T-cell (primary cell): ENCODE data around the gene CFAP54. TPM values are rescaled to one million over a fixed set of nuclear protein-coding genes. Genes with fewer than 3 reads are reported as not detected.
A peak's percentile ranks its signal among the peaks of the same experiment; 100 is the strongest.

Experiments used
- ATAC-seq, 4 experiments: fragments of 200-7000 bp in 3 of 4; fragments of 150-1000 bp in 1 of 4; cut with Tn5 transposase; replicated peaks in 1 of 4; 1 replicate in 3 of 4; 2 replicates in 1 of 4; pipeline ENCODE4 v1.10.0; 2021; ENCODE audit warnings: moderate library complexity in 3 of 4, mild to moderate bottlenecking in 2 of 4, moderate number of reproducible peaks in 1 of 4
- CTCF ChIA-PET, 2 donors: fragments of 300-600 bp; sonication (Branson Sonifier 250); formaldehyde crosslinking; loops; one replicate each; lab custom pipeline; 2022; ENCODE audit warnings: antibody characterized with exemption in 2 of 2; lab: Charles Lee
- POLR2A ChIA-PET, 2 donors: fragments of 300-600 bp; sonication (Branson Sonifier 250); formaldehyde crosslinking; loops; one replicate each; lab custom pipeline; 2022; ENCODE audit warnings: antibody characterized with exemption in 2 of 2; lab: Charles Lee
- DNase-seq, 35 experiments: peaks; one replicate each; pipeline versions ENCODE4 v3.0.0 to v3.0.0-alpha.2; 2013 to 2023
- H3K27ac ChIP-seq: one replicate; pipeline ENCODE4 v1.5.1; 2013; ENCODE audit warnings: low read length
- H3K27me3 ChIP-seq, 2 experiments: replicated peaks in 1 of 2; 1 replicate in 1 of 2; 2 replicates in 1 of 2; pipeline versions ENCODE4 v1.6.1 to v1.7.0; 2013; ENCODE audit warnings: low read length in 1 of 2, mixed read lengths in 1 of 2; ENCODE audit not compliant: control insufficient read depth in 2 of 2, insufficient read depth in 2 of 2; ENCODE audit errors: extremely low read depth in 1 of 2
- H3K36me3 ChIP-seq, 2 donors: 1 replicate in 1 of 2; 2 replicates in 1 of 2; pipeline versions ENCODE4 v1.6.1 to v1.7.0; 2013; ENCODE audit warnings: low read length in 1 of 2; ENCODE audit not compliant: control insufficient read depth in 2 of 2, insufficient read depth in 1 of 2; ENCODE audit errors: extremely low read depth in 1 of 2
- H3K4me1 ChIP-seq, 2 experiments: 1 replicate in 1 of 2; 2 replicates in 1 of 2; pipeline versions ENCODE4 v1.6.1 to v1.7.0; 2013; ENCODE audit warnings: low read length in 2 of 2, mixed read lengths in 1 of 2; ENCODE audit not compliant: insufficient read depth in 2 of 2, control insufficient read depth in 1 of 2; ENCODE audit errors: extremely low read depth in 1 of 2
- H3K4me3 ChIP-seq, 2 donors: 1 replicate in 1 of 2; 2 replicates in 1 of 2; pipeline versions ENCODE4 v1.5.1 to v1.7.0; 2013; ENCODE audit warnings: mild to moderate bottlenecking in 2 of 2, low read length in 1 of 2, moderate library complexity in 1 of 2; ENCODE audit not compliant: control insufficient read depth in 1 of 2; ENCODE audit errors: extremely low read depth in 1 of 2
- H3K9me3 ChIP-seq: 2 replicates; pipeline ENCODE4 v1.7.0; 2013
- H3K27ac Mint-ChIP-seq, 2 donors: one replicate each; pipeline ENCODE4 v1.8.0; 2020 to 2021; ENCODE audit warnings: mild to moderate bottlenecking in 2 of 2, mixed read lengths in 2 of 2
- H3K27me3 Mint-ChIP-seq, 2 donors: one replicate each; pipeline ENCODE4 v1.8.0; 2021 to 2022; ENCODE audit warnings: mixed read lengths in 2 of 2
- H3K36me3 Mint-ChIP-seq: one replicate; pipeline ENCODE4 v1.8.0; 2021; ENCODE audit warnings: mixed read lengths
- H3K4me1 Mint-ChIP-seq, 3 donors: one replicate each; pipeline ENCODE4 v1.8.0; 2020 to 2022; ENCODE audit warnings: mixed read lengths in 3 of 3, mild to moderate bottlenecking in 1 of 3
- H3K4me3 Mint-ChIP-seq, 3 donors: one replicate each; pipeline ENCODE4 v1.8.0; 2020 to 2022; ENCODE audit warnings: mild to moderate bottlenecking in 3 of 3, mixed read lengths in 3 of 3, moderate library complexity in 3 of 3
- H3K9me3 Mint-ChIP-seq, 3 donors: one replicate each; pipeline ENCODE4 v1.8.0; 2020 to 2022; ENCODE audit warnings: mixed read lengths in 3 of 3
- WGBS: methylation state at CpG from one replicate; pipeline ENCODE4 v1.1.5; 2013; ENCODE audit warnings: missing lambda C conversion rate; ENCODE audit not compliant: insufficient coverage; 5-methylcytosine and 5-hydroxymethylcytosine counted together
- total RNA-seq, 35 experiments: library from RNA in 6 of 35; stranded (reverse) in 6 of 35; fragments of 120-200 nt in 1 of 35; gene quantifications; one replicate each; pipeline versions ENCODE4 v1.2.1 to v1.2.4 and lab custom pipeline; 2013 to 2026

Gene CFAP54
- total RNA-seq, 5 donors from 2014 or later (not counting 1 experiment from before 2014, with no cell fraction given): 0.47 to 0.95 (median 0.90) TPM

GRCh38 chr12:96698965-96699364 lies 209.6 kb downstream of the CFAP54 start:
- WGBS: 85% methylated on average over 4 of the region's 8 CpGs
- Histone ChIP-seq H3K4me3 (no peak overlapping the region), H3K9me3 (no peaks in the 10 kb centered on the region), H3K36me3 (no peaks in the 10 kb centered on the region), H3K27me3 (no peaks in the 10 kb centered on the region), H3K4me1 (no peaks in the 10 kb centered on the region), H3K27ac (no peak overlapping the region)
- Mint-ChIP-seq H3K4me1 (no peaks in the 10 kb centered on the region), H3K9me3 (no peaks in the 10 kb centered on the region), H3K27me3 (peaks cover 15 to 30% of the 10 kb centered on the region in 2 donors), H3K4me3 (no peak overlapping the region), H3K27ac (no peak overlapping the region), H3K36me3 (no peaks in the 10 kb centered on the region)
- POLR2A ChIA-PET: no interaction called here
- DNase-seq: no peak
- CTCF ChIA-PET: no interaction called here
- ATAC-seq: no peak

- H3K27ac Mint-ChIP-seq: no peak overlapping the region
- no peak overlapping the region for H3K27ac ChIP-seq
- no peaks in the 10 kb centered on the region for H3K36me3 ChIP-seq
- no peaks in the 10 kb centered on the region for H3K27me3 ChIP-seq
- H3K4me1 Mint-ChIP-seq: no peaks in the 10 kb centered on the region
- H3K36me3 Mint-ChIP-seq: no peaks in the 10 kb centered on the region
- POLR2A ChIA-PET: no interaction called here
- no peaks in the 10 kb centered on the region for H3K9me3 Mint-ChIP-seq
- no peaks in the 10 kb centered on the region for H3K9me3 ChIP-seq
- no peak overlapping the region for H3K4me3 Mint-ChIP-seq
- no peaks in the 10 kb centered on the region for H3K4me1 ChIP-seq
- ATAC-seq (no peak), DNase-seq (no peak)
- 67% methylated on average over 6 of the region's 6 CpGs for WGBS
- H3K27me3 Mint-ChIP-seq: peaks cover 13 to 26% of the 10 kb centered on the region in 2 donors
- CTCF ChIA-PET: no interaction called here
- H3K4me3 ChIP-seq: no peak overlapping the region
Measured at GRCh38 chr12:96701856-96702255, 212.5 kb downstream of the CFAP54 start.

DNA sequence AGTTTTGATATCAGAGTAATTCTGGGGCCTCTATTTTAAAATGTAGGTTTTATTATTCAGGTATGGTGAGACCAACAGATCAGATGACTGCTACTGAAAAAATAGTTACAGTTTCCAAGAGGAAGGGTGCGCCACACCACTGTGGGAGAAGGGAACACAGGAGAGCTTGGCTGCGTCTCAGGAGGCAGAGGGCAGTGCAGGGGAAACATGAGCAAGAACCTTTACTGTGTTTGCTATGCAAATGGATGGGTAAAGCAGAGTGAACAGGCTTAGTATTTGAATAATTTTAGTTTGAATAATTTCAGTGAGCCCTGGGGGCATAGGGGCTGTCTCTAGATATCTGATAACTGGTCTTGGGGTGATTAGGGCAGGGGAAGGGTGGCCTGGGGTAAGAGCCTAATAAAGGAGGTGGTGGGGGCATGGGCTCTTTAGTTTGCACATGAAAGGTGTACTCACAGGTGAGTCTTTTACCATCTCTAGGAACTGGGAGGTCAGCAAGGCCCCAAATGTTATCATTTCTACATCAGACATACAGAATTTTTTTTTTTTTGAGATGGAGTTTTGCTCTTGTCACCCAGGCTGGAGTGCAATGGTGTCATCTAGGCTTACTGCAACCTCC lies 220.9 kb downstream of the CFAP54 start:
- Mint-ChIP-seq H3K36me3 (no peaks in the 10 kb centered on the region), H3K9me3 (no peaks in the 10 kb centered on the region), H3K27ac (no peak overlapping the region), H3K27me3 (peaks cover 3 to 5% of the 10 kb centered on the region in 2 donors), H3K4me3 (no peak overlapping the region), H3K4me1 (no peaks in the 10 kb centered on the region)
- CTCF ChIA-PET: no interaction called here
- Histone ChIP-seq H3K4me3 (no peak overlapping the region), H3K4me1 (no peaks in the 10 kb centered on the region), H3K27me3 (peaks cover 0 to 3% of the 10 kb centered on the region in 2 experiments), H3K27ac (no peak overlapping the region), H3K36me3 (no peaks in the 10 kb centered on the region), H3K9me3 (no peaks in the 10 kb centered on the region)
- DNase-seq (no peak), ATAC-seq (no peak)
- WGBS: 90% methylated on average over 2 of the region's 2 CpGs
- POLR2A ChIA-PET: no interaction called here

- no peak for ATAC-seq
- H3K27me3 Mint-ChIP-seq: peaks cover 3 to 5% of the 10 kb centered on the region in 2 donors
- H3K4me1 ChIP-seq: no peaks in the 10 kb centered on the region
- H3K4me3 ChIP-seq: no peak overlapping the region
- H3K4me3 Mint-ChIP-seq: no peak overlapping the region
- ChIA-PET POLR2A (no interaction called here), CTCF (no interaction called here)
- no peaks in the 10 kb centered on the region for H3K9me3 ChIP-seq
- no peaks in the 10 kb centered on the region for H3K36me3 Mint-ChIP-seq
- no peak overlapping the region for H3K27ac Mint-ChIP-seq
- H3K27me3 ChIP-seq: peaks cover 0 to 3% of the 10 kb centered on the region in 2 experiments
- no peak overlapping the region for H3K27ac ChIP-seq
- no peaks in the 10 kb centered on the region for H3K4me1 Mint-ChIP-seq
- no peaks in the 10 kb centered on the region for H3K36me3 ChIP-seq
- DNase-seq: no peak
- no peaks in the 10 kb centered on the region for H3K9me3 Mint-ChIP-seq
Measured at GRCh38 chr12:96711364-96711763, 222.0 kb downstream of the CFAP54 start.

- 86% methylated on average over 3 of the region's 3 CpGs for WGBS
- Mint-ChIP-seq H3K36me3 (no peaks in the 10 kb centered on the region), H3K4me1 (peaks cover 0 to under 1% (median under 1%) of the 10 kb centered on the region in 3 donors), H3K9me3 (no peaks in the 10 kb centered on the region), H3K4me3 (no peak overlapping the region), H3K27ac (no peak overlapping the region), H3K27me3 (peaks cover 3 to 5% of the 10 kb centered on the region in 2 donors)
- ChIA-PET CTCF (no interaction called here), POLR2A (no interaction called here)
- no peaks in the 10 kb centered on the region for H3K9me3 ChIP-seq
- DNase-seq: no peak
- H3K4me3 ChIP-seq: no peak overlapping the region
- no peak overlapping the region for H3K27ac ChIP-seq
- H3K27me3 ChIP-seq: peaks cover 0 to 3% of the 10 kb centered on the region in 2 experiments
- H3K36me3 ChIP-seq: no peaks in the 10 kb centered on the region
- no peak for ATAC-seq
- no peaks in the 10 kb centered on the region for H3K4me1 ChIP-seq
Measured at GRCh38 chr12:96714199-96714598, 224.8 kb downstream of the CFAP54 start.

- ChIA-PET CTCF (interaction anchor here in 1 of 2 donors (0.5 to 0.6 kb wide), 2 partner anchors 277 to 1868 kb away, joined by 3 to 6 read pairs; no protein-coding TSS in a partner anchor), POLR2A (no interaction called here)
- peaks cover 7 to 15% (median 15%) of the 10 kb centered on the region in 3 donors for H3K4me1 Mint-ChIP-seq
- Histone ChIP-seq H3K27me3 (no peaks in the 10 kb centered on the region), H3K36me3 (no peaks in the 10 kb centered on the region), H3K4me3 (peak overlapping the region; percentile 28 to 64), H3K4me1 (peaks cover 4 to 7% of the 10 kb centered on the region in 2 experiments), H3K27ac (peak overlapping the region; percentile 72), H3K9me3 (no peaks in the 10 kb centered on the region)
- 0% methylated on average over 1 of the region's 5 CpGs for WGBS
- no peaks in the 10 kb centered on the region for H3K27me3 Mint-ChIP-seq
- H3K36me3 Mint-ChIP-seq: no peaks in the 10 kb centered on the region
- DNase-seq (peak in 9 of 35 experiments; percentile 4 to 55 (median 16)), ATAC-seq (peak; percentile 52 to 67 (median 60))
- H3K9me3 Mint-ChIP-seq: no peaks in the 10 kb centered on the region
- H3K27ac Mint-ChIP-seq: peak overlapping the region; percentile 95 to 97
- peak overlapping the region; percentile 88 to 93 (median 91) for H3K4me3 Mint-ChIP-seq
Measured at GRCh38 chr12:96719660-96720362, 230.4 kb downstream of the CFAP54 start.
